GM19455 (cell line): ENCODE measurements around the gene ZNF205.

Source experiments
- ATAC-seq: cut with Tn5 transposase; IDR thresholded peaks from one replicate; pipeline ENCODE4 v1.9.1; 2021; ENCODE audit not compliant: unreplicated experiment

Gene ZNF205

GRCh38 chr16:3147046-3147756 is 34.8 kb downstream of the ZNF205 start:
- no peak for ATAC-seq

DNA sequence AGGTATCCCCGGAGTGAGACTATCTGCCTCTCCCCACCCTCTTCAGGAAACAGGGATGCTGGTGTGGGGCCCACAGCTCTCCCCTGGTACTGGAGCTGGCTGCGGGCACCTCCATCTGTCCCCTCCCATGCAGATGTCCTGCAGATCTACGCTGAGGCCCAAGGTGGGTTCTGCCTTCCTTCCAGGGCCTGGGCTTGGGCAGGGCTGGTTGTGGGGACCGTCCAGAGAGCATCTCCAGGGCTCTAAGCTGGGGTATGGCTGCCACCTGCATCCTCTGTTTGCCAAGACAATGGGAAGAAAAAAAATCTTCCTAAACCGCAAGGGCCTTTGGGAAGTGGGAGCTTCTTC is 35.3 kb downstream of the ZNF205 start:
- ATAC-seq: no peak

GRCh38 chr16:3148256-3149192 is 36.1 kb downstream of the ZNF205 start:
- no peak for ATAC-seq

- ATAC-seq: no peak
These were observed 36.8 kb downstream of the ZNF205 start for GRCh38 chr16:3149193-3149530.

DNA sequence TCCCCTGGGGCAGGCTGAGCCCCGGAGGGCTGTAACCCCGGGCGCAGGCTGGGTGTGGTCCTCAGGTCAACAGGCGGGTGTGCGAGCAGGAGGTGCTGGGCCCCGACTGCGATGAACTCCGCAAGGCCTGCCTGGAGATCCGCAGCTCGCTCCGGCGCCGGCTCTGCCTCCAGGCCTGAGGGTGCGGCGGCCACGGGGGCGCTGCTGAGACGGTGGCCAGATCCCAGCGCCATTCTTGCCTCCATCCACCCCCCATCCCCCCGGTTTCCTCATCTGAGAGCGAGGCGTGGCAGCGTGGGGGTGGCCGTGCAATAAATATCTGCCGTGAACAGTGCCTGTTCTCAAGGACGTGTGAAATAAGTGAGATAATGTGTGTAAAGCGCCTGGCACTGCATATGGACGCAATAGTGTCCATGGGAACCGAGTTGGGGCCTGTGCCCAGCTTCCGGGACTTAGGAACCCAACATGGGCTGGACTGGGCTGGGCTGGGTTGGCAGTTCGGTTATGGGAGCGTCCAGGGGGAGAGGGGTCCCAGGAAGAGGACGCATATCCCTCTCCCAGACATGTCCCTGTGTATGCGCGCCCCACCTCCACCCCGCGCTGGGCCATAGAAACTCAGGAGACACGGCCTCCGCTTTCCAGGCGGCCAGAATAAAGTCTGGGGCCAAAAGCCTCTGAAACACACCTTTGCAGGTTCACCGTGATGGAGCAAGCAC is 37.4 kb downstream of the ZNF205 start:
- peak; percentile 14 for ATAC-seq

- ATAC-seq: peak; percentile 71
These were observed 38.2 kb downstream of the ZNF205 start for GRCh38 chr16:3150346-3151218.

DNA sequence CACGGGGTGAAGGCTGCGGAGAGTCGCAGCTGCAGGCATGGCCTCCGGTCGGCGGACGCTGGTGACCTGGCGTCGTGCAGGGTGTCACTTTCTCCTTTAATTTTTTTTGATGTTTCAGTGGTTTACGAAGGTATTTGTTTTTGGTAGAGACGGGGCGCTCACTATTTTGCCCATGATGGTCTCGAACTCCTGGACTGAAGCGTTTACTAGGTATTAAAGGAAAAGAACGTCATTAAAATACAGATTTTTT is 39.6 kb downstream of the ZNF205 start:
- no peak for ATAC-seq

DNA sequence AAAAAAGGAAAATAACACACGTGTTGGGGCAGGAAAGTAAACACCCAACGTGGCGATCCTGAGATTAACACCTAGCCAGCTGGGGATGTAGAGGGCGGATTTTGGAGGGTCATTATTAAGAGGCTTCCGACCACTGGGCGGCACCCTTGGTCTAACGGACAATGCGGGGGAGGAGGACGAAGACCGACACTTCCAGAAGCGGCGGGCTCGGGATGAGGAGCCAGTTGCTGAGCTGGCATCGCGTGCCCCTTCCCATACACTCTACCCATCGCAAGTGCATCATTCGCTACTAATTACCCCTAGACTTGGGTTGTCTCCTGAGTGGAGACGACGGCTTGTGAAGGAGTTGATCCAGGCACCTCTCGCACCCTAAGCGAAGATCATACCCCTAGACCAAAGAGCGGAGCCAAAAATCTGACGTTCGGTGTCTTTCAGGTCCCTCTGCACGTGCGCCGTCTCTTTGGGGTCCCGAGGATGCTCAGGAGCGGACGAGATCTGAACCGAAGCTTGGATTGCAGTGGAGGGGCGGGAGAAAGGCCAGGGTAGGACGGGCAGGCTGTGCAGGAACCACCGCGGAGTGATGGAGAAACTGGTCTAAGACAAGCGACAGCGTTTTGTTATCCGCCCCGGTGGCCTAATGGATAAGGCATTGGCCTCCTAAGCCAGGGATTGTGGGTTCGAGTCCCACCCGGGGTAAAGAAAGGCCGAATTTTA is 40.0 kb downstream of the ZNF205 start:
- ATAC-seq: no peak

DNA sequence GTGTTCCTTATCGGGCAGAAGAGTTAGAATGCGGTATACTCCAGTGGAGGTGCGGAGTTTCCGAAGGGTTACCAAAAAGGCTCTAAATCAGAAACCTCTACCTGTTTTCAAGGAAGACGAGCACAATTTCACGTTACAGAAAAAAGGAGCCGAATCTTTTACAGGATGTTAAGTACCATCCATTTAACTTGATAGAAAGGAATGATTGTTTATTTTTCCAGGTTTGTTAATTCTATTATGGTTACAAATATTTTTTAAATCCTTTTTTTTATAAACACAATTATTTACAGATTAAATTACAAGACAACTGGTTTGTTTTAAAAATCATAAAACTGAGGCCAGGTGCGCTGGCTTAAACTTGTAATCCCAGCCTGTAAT is 40.6 kb downstream of the ZNF205 start:
- ATAC-seq: no peak

DNA sequence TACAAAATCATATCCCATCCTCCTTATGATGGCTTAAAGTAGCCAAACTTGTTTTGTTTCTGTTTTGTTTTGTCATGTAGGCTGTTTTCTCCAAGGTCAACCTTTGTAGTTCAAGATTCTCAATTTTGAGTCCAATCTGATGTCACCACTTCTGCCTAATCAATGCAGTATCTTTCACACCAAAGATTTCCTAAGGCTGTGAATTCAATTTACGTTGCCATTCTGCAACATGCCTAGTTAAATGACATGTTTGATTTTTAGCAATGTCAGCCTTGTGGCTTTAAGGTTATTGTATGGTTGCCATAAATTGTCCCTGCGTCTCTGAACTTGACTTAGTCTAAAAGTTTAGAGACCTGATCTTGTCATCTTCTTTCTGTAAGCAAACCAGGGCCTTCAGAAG is 42.8 kb downstream of the ZNF205 start:
- no peak for ATAC-seq

DNA sequence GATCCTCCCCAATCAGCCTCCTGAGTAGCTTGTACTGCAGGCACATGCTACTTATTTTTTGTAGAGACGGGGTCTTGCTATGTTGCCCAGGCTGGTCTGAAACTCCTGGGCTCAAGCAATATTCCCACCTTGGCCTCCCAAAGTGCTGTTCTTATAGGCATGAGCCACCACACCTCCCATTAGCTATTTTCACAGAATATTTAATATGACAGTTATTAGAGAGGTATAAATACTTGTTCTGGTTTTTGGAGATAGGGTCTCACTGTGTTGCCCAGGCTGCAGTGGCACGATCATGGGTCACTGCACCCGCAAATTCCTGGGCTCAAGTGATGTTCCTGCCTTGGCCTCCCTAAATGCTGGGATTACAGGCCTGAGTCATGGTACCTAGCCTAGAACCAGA is 43.6 kb downstream of the ZNF205 start:
- ATAC-seq: no peak

DNA sequence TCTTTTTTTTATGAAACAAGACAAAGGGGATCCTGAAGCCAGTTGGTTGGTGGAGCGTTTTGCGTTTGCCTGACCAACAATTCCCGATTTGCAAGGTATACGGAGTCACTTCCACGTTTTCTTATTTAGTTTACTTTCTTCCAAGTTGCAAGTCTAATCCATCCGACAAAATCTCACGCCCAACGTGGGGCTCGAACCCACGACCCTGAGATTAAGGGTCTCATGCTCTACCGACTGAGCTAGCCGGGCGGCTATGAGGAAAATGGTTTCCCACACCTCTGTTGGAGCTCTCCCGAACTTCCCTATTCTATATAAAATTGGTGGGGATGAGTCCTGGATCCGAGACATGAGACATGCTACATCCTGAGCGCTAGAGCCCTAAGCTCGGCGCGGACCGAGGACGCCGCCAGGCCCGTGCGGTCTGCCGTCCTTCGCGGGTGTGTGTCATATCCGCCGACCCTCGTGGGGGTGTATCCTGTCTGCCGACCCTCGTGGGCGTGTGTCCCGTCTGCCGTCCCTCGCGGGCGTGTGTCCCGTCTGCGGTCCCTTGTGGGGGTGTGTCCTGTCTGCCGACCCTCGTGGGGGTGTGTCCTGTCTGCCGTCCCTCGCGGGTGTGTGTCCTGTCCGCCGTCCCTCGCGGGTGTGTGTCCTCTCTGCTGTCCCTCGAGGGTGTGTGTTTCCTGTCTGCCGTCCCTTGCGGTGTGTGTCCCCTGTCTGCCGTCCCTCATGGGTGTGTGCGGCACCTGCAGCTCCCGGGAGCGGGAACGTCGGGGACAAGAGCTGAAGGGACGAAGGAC is 45.0 kb downstream of the ZNF205 start:
- no peak for ATAC-seq

- ATAC-seq: no peak
These were observed 45.7 kb downstream of the ZNF205 start for GRCh38 chr16:3158026-3158509.

- ATAC-seq: no peak
These were observed 46.3 kb downstream of the ZNF205 start for GRCh38 chr16:3158510-3159314.

- ATAC-seq: no peak
These were observed 49.0 kb downstream of the ZNF205 start for GRCh38 chr16:3161235-3162018.

DNA sequence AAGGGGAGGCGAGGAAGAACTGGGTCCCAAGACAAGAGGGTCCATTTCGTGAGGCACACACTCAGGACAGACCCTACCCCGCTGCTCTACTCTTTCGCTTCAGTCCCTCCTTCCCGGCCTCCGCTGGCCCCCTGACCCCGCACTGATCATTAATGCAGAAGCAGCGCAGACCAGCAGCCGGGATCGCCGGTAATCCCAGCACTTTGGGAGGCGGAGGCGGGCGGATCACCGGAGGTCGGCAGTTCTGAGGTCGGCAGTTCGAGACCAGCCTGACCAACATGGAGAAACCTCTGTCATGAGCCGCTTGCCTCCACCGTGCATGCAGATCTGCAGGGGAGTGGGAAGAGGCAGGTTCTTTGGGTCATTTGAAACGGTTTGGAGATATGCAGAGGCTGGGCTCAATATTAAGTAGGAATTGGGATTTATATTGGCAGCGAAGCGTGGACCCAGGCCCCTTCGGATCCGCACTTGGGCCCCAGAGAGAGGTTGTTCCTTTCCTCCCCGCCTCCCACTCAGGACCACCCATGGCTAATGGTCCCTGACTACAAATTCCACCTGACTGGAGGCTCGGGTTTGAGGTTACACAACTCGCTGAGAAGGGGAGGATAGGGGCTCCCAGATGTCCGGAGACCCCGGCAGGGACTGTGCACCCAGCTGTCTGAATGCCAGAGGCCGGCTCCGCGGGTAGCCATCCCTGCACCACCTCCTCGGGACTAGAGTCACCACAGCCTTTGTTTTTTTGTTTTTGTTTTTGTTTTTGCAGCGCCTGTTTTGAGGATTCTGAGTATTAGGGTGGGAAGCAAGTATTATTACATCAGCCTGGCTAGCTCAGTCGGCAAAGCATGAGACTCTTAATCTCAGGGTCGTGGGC is 52.0 kb downstream of the ZNF205 start:
- no peak for ATAC-seq
